HG03060 (cell line): ENCODE data around the gene PTGER1.
"Not testable (repeated sequence)": the region's sequence is repeated elsewhere in the genome, so short reads cannot be mapped to it uniquely, and the experiment has no call there.

Experiments
- ATAC-seq: cut with Tn5 transposase; IDR thresholded peaks from one replicate; pipeline ENCODE4 v1.9.1; 2021; ENCODE audit warnings: low read depth, moderate number of reproducible peaks; ENCODE audit not compliant: unreplicated experiment

Gene PTGER1

GRCh38 chr19:14476673-14477401 is 1.7 kb upstream of the PTGER1 start:
- ATAC-seq: no peak

GRCh38 chr19:14476327-14476672 is 1.1 kb upstream of the PTGER1 start:
- no peak for ATAC-seq

- ATAC-seq: no peak
These were observed 327 bp downstream of the PTGER1 start for GRCh38 chr19:14474827-14475226.

DNA sequence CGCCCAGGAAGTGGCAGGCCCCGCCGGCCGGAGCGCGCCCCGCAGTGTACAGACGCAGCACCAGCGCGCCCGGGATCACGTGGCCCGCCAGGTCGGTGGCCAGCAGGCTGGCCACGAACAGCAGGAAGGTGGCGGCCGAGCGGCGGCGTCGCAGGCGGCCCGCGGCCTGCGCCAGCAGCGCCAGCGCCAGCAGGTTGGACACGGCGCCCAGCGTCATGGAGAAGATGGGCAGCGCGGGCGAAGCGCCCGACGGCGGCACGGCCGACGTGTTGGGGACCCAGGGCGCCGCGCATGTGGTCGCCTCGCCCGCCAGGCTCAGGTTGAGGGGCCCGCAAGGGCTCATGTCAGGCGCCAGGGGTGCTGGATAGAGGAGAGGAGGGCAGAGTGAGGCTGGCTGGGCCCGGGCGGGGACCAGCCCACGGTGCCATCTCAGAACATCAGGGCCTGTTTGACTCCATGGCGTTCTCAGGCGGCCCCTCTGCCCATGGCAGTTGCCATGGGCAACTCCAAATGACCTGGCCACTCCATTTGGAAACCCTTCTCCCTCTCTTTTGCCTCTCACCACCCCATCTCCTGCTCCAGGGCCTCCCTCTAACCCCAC is 1.1 kb downstream of the PTGER1 start:
- ATAC-seq: no peak

- no peak for ATAC-seq
These were observed 1.8 kb downstream of the PTGER1 start for GRCh38 chr19:14473073-14473977.

- no peak for ATAC-seq
These were observed 2.8 kb downstream of the PTGER1 start for GRCh38 chr19:14472202-14472938.

GRCh38 chr19:14471436-14472187 is 3.5 kb downstream of the PTGER1 start:
- no peak for ATAC-seq

DNA sequence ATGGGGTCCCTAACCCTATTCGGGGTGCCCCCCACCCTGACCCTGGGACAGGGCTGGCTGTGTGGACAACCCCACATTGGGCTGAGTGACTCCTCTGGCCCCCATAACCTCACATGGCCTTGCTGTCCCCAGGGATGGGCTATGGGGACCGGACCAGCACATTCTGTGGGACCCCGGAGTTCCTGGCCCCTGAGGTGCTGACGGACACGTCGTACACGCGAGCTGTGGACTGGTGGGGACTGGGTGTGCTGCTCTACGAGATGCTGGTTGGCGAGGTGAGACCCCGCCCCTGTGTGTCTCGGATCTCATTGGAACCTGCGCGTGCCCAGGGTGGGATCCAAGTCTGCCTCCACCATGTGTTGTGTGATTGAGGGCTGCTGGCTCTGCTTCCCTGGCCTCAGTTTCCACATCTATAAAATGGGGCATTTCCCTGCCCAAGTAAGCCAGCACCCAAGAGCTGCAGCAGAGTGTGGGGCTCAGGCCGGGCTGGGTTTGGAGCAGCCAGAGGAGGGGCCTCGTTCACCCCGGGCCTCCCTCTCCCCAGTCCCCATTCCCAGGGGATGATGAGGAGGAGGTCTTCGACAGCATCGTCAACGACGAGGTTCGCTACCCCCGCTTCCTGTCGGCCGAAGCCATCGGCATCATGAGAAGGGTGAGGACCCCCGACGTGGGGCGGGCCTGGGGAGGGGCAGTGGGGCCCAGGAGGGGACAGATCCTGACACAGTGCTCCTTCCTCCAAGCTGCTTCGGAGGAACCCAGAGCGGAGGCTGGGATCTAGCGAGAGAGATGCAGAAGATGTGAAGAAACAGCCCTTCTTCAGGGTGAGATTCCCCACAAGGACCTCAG is 4.9 kb downstream of the PTGER1 start:
- no peak for ATAC-seq

GRCh38 chr19:14467816-14468215 is 7.3 kb downstream of the PTGER1 start:
- ATAC-seq: no peak

DNA sequence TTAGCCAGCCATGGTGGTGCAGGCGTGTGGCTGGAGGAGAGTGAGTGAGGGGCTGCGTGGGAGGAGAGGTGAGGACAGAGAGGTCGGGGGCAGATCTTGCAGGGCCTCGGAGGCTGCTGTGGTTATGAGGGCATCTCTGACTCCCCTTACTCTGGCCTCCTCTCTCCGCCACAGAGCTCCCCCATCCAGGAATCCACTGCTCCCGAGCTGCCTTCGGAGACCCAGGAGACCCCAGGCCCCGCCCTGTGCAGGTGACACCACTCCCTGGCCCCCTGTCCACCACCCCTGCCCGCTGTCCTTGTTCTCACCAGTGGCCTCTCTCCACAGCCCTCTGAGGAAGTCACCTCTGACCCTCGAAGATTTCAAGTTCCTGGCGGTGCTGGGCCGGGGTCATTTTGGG is 7.8 kb downstream of the PTGER1 start:
- no peak for ATAC-seq

DNA sequence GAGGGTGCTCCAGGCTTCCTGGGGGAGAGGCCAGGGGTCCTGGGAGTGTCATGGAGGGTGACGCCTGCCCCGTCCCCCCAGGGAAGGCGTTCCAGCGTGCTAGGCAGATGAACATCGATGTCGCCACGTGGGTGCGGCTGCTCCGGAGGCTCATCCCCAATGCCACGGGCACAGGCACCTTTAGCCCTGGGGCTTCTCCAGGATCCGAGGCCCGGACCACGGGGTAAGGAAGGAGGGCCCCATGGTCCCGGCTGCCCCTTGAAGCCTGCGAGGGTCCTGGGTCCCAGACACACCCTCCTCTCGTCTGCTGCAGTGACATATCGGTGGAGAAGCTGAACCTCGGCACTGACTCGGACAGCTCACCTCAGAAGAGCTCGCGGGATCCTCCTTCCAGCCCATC is 11.4 kb downstream of the PTGER1 start:
- no peak for ATAC-seq

GRCh38 chr19:14462401-14462800 is 12.8 kb downstream of the PTGER1 start:
- not testable (repeated sequence) for ATAC-seq

- no peak for ATAC-seq
These were observed 14.2 kb downstream of the PTGER1 start for GRCh38 chr19:14460935-14461334.

DNA sequence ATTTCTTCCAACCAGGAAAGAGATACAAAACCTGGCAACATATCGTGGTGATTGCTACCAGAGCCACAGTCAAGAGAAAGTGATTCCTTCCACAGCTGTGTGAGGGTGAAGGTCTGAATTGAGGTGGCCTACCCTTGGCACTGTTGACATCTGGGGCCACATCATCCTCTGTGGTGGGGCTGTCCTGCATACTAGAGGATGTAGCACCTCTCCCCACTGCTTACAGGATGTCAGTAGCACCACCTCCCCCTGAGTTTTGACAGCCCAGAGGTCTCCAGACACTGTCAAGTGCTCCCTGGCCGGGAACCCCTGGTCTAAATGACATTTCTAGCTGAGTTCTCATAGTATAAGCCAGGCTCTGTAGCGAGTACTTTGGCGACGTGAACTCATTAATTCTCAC is 15.5 kb downstream of the PTGER1 start:
- ATAC-seq: no peak

DNA sequence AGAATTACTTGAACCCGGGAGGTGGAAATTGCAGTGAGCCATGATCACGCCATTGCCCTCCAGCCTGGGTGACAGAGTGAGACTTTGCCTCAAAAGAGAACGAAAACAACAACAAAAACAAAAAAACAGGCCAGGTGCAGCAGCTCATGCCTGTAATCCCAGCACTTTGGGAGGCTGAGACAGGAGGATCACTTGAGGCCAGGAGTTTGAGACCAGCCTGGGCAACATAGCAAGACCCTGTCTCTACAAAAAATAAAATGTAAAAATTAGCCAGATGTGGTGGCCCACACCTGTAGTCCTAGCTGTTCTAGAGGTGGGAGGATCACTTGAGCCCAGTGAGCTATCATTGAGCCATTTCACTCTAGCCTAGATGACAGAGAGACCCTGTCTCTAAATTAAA is 22.9 kb downstream of the PTGER1 start:
- not testable (repeated sequence) for ATAC-seq

- ATAC-seq: no peak
These were observed 24.3 kb downstream of the PTGER1 start for GRCh38 chr19:14450876-14451275.

GRCh38 chr19:14450168-14450874 is 24.8 kb downstream of the PTGER1 start:
- no peak for ATAC-seq

DNA sequence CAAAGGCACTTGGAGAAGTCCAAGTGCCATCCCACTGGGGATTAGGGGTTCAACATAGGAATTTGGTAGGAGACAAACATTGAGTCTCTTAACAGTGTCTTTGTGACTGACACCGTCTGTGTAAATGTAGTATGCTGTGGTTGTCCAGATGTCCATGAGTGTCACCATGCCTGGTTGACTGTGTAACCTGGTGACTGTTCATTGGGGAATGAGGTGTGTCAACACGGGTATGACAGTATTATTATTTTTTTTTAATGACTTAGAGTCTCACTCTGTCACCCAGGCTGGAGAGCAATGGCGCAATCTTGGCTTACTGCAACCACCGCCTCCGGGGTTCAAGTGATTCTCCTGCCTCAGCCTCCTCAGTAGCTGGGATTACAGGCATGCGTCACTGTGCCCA is 25.8 kb downstream of the PTGER1 start:
- ATAC-seq: no peak
